Mucosa of descending colon (tissue), 3 donors: ENCODE measurements around the gene PLEKHA6. TPM values are rescaled to one million over a fixed set of nuclear protein-coding genes. Genes with fewer than 3 reads are reported as not detected.

Experiments used
- ATAC-seq: fragments of 200-7000 bp; cut with Tn5 transposase; one replicate; pipeline ENCODE4 v1.9.1; 2020; ENCODE audit warnings: mild to moderate bottlenecking, moderate library complexity
- DNase-seq, 3 donors: peaks; one replicate each; pipeline ENCODE4 v3.0.0-alpha.2; 2020
- H3K36me3 ChIP-seq: fragments of 200-600 bp; one replicate; pipeline ENCODE4 v1.8.0; 2021; ENCODE audit warnings: low read depth, mild to moderate bottlenecking
- H3K4me1 ChIP-seq: fragments of 200-600 bp; one replicate; pipeline ENCODE4 v1.8.0; 2021; ENCODE audit warnings: low read depth, mild to moderate bottlenecking
- H3K4me3 ChIP-seq: fragments of 200-600 bp; one replicate; pipeline ENCODE4 v1.8.0; 2021; ENCODE audit warnings: mild to moderate bottlenecking
- H3K9me3 ChIP-seq: fragments of 200-600 bp; one replicate; pipeline ENCODE4 v1.8.0; 2021; ENCODE audit warnings: mild to moderate bottlenecking
- intact Hi-C, 2 donors: fragments of 100-400 bp; cut with DNase I in 1 of 2; cut with micrococcal nuclease in 1 of 2; formaldehyde crosslinking; loops; one replicate each; pipeline versions ENCODE4 v1.11.0 to v1.11.1; 2022; cut with DNase I, micrococcal nuclease
- total RNA-seq, 3 donors: library from RNA; stranded (reverse); fragmentation: NEBNext Ultra II Directional in 2 of 3; extraction: Animal tissue kit (Norgen Biotek cat#: 25700) in 2 of 3; gene quantifications; one replicate each; pipeline versions ENCODE4 v1.2.1 to v1.2.4, GENCODE V29; 2021 to 2023
- TF ChIP-seq, protein P1 (sequence below): fragments of 200-600 bp; IDR thresholded peaks from one replicate; pipeline ENCODE4 v1.8.0; 2022; ENCODE audit warnings: antibody characterized with exemption, mild to moderate bottlenecking
- donor health status: DM: no; HTN: no; CAD: no; lungs with moderate emphysema.
- donor health status: DM: no; HTN: no; CAD: no.
- donor health status: DM: no; HTN: yes; CAD: no.

PLEKHA6 gene
- total RNA-seq, 3 donors from 2014 or later: 82.4 to 154 (median 115) TPM

DNA sequence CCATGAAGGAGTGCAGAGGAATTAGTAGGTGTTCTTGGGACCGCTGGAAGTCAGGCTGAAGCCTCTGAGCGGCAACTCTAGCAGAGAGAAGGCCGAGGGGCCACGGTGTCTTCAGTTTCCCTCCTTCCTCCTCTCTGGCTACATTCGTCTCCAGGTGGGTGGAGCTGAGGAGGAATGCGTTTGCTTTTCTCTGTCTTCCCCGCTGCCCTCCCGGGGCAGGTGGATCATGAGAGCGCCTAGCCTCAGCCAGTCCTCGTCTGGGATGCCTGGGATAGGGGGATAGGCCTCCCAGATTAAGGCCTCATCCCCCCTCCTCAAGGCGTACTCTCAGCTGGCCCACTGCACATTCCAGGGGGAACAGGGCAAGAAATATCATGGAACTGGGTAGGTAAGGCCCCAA is 138.5 kb downstream of the PLEKHA6 start:
- Histone ChIP-seq H3K36me3 (no peaks in the 10 kb centered on the region), H3K4me1 (peaks cover 4% of the 10 kb centered on the region), H3K4me3 (no peak overlapping the region), H3K9me3 (no peaks in the 10 kb centered on the region)
- no peak for ATAC-seq
- intact Hi-C loops: no loop called here
- no peak for DNase-seq
- TF ChIP-seq, protein P1, sequence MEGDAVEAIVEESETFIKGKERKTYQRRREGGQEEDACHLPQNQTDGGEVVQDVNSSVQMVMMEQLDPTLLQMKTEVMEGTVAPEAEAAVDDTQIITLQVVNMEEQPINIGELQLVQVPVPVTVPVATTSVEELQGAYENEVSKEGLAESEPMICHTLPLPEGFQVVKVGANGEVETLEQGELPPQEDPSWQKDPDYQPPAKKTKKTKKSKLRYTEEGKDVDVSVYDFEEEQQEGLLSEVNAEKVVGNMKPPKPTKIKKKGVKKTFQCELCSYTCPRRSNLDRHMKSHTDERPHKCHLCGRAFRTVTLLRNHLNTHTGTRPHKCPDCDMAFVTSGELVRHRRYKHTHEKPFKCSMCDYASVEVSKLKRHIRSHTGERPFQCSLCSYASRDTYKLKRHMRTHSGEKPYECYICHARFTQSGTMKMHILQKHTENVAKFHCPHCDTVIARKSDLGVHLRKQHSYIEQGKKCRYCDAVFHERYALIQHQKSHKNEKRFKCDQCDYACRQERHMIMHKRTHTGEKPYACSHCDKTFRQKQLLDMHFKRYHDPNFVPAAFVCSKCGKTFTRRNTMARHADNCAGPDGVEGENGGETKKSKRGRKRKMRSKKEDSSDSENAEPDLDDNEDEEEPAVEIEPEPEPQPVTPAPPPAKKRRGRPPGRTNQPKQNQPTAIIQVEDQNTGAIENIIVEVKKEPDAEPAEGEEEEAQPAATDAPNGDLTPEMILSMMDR: no peak

DNA sequence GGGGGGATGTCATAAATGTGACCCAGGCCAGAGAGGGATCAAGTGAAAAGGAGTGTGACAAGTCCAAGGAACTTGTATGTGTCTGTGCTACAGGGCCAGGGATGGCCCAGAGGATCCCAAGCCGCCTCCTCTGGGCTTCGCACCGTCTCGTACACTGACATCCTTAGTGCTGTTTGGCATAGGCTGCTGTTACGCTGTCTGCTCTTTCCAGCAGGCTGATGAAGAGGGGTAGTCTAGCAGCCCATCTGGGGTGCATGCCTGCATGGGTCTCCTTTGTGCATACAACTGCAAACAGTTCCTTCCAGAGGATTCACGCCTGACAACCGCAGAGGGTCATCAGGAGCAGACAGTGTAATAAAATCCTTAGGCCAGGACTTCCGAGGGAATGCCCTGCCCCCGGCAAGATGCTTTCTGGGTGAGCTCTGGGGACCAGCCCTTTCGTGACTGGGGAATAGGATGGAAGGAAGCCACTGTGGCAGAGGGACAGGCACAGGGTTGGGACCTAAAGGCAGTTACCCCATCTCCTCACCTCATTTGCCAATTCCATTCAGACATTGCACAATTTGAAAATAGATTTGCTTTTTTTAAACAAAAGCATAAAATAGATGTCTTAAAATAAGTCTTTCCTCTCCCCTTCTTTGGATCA is 139.6 kb downstream of the PLEKHA6 start:
- no peak for DNase-seq
- intact Hi-C loops: no loop called here
- Histone ChIP-seq H3K9me3 (no peaks in the 10 kb centered on the region), H3K36me3 (no peaks in the 10 kb centered on the region), H3K4me1 (no peaks in the 10 kb centered on the region), H3K4me3 (no peak overlapping the region)
- TF ChIP-seq, protein P1: no peak
- no peak for ATAC-seq

DNA sequence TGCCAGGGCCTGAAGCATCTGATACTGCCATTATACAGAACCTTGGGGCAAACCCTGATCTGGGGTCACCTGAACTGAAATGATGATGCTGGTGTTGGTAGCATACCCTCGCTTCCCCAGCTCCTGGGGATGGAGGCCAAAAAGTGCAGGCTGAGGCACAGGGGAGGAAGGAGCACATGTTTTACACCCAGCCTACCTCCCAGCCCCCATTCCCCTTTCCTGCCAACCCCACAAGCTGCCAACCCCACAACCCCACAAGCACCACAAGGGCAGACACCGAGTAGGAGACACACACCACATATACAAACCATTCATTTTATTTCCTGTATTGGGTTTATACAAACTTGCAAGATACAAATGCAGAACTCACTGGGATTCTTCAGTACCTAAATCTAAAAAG is 141.2 kb downstream of the PLEKHA6 start:
- TF ChIP-seq, protein P1: no peak

GRCh38 chr1:204217648-204218000 is 142.1 kb downstream of the PLEKHA6 start:
- Histone ChIP-seq H3K4me1 (peaks cover 2% of the 10 kb centered on the region), H3K9me3 (no peaks in the 10 kb centered on the region), H3K36me3 (no peaks in the 10 kb centered on the region), H3K4me3 (no peak overlapping the region)
- no peak for ATAC-seq
- TF ChIP-seq, protein P1: no peak
- intact Hi-C loops: no loop called here
- no peak for DNase-seq

More for the DNA sequence above, 141.2 kb downstream of the PLEKHA6 start:
- H3K4me3 ChIP-seq: no peak overlapping the region
- H3K4me1 ChIP-seq: peaks cover under 1% of the 10 kb centered on the region
- intact Hi-C loops: no loop called here
- ATAC-seq: no peak
- DNase-seq: no peak
- H3K36me3 ChIP-seq: no peaks in the 10 kb centered on the region
- no peaks in the 10 kb centered on the region for H3K9me3 ChIP-seq

GRCh38 chr1:204216880-204217647 is 142.7 kb downstream of the PLEKHA6 start:
- Histone ChIP-seq H3K4me1 (peaks cover 2% of the 10 kb centered on the region), H3K9me3 (no peaks in the 10 kb centered on the region), H3K4me3 (no peak overlapping the region), H3K36me3 (no peaks in the 10 kb centered on the region)
- intact Hi-C loops: no loop called here
- ATAC-seq: no peak
- no peak for DNase-seq
- TF ChIP-seq, protein P1: no peak
